ENCODE results near the gene HSPA4L. TPM values are rescaled to one million over a fixed set of nuclear protein-coding genes. Genes with fewer than 3 reads are reported as not detected.
A peak's percentile ranks its signal among the peaks of the same experiment; 100 is the strongest.

Gene HSPA4L
- total and polyA plus RNA-seq, 10 of the 15 experiments (the other 5 are each of a cell fraction or from before 2014, with no cell fraction given), result 8.6 to 40.5 (median 21.4) TPM

GRCh38 chr4:127856813-127857447 lies 74.8 kb downstream of the HSPA4L start:
- FAIRE-seq, result peak; percentile 75
- Histone ChIP-seq H2AFZ (ENCODE audit: control insufficient read depth, low read depth, low read length) (peak overlapping the region; percentile 81), H3K9ac (ENCODE audit: control insufficient read depth, insufficient read depth, low read length) (peak overlapping the region; percentile 66), H3K79me2 (ENCODE audit: control insufficient read depth, insufficient read depth, low read length) (peaks cover 6% of the 10 kb centered on the region), H3K36me3 (ENCODE audit: control insufficient read depth in 2 of 2, insufficient read depth in 2 of 2, low read length in 1 of 2) (no peaks in the 10 kb centered on the region), H3K9me3 (replicated peaks; ENCODE audit: control insufficient read depth, insufficient read depth, low read length) (peaks cover 1% of the 10 kb centered on the region; the same call in 2 of the 3 replicates), H3K4me3 (peak overlapping the region; percentile 59), H4K20me1 (ENCODE audit: control insufficient read depth, insufficient read depth) (no peaks in the 10 kb centered on the region), H3K27me3 (replicated peaks in 1 of 2; ENCODE audit: control insufficient read depth in 2 of 2, insufficient read depth in 2 of 2, low read length in 1 of 2) (no peaks in the 10 kb centered on the region), H3K4me2 (ENCODE audit: control insufficient read depth, insufficient read depth) (peak overlapping the region; percentile 88), H3K4me1 (ENCODE audit: control insufficient read depth, insufficient read depth, low read length) (peaks cover 15% of the 10 kb centered on the region), H3K27ac (ENCODE audit: control insufficient read depth, insufficient read depth) (peak overlapping the region; percentile 84)
- ChIA-PET POLR2A (interaction anchor here (0.9 to 2.6 kb wide), 4 partner anchors 23 to 1238 kb away, joined by 3 to 10 read pairs (median 4); partner anchors contain the start of genes ABHD18, MFSD8 and PLK4), CTCF (interaction anchor here (0.6 to 1.5 kb wide), 5 partner anchors 15 to 25 kb away, joined by 3 read pairs; no protein-coding TSS in a partner anchor), RAD21 (ENCODE audit: unreplicated experiment) (interaction anchor here (1.0 to 2.4 kb wide), 5 partner anchors 19 to 108 kb away, joined by 3 to 9 read pairs (median 4); partner anchors contain the start of genes ABHD18, HSPA4L, MFSD8 and PLK4), SMC1A (ENCODE audit: uncharacterized antibody, unreplicated experiment) (interaction anchor here (1.1 to 1.7 kb wide), 9 partner anchors 13 to 140 kb away, joined by 3 to 6 read pairs (median 3); partner anchors contain the start of gene PLK4)
- peak; percentile 96 for ATAC-seq
- in situ Hi-C loops (cut with MboI), result no loop called here
- 43% methylated on average over 4 of the region's 4 CpGs for WGBS (ENCODE audit: insufficient coverage, insufficient replicate concordance, low lambda C conversion rate, missing lambda C conversion rate)
- DNase-seq (ENCODE audit: low read depth, low spot score), result peak; percentile 60
- BruUV-seq (replicated peaks), result no TSS peak
- intact Hi-C loops (cut with micrococcal nuclease; ENCODE audit: unreplicated experiment), result loop anchor here (2.0 kb wide), 1 partner anchor 74 kb away; the partner anchor contains the start of gene HSPA4L
- peak; percentile 53; the same call in 1 of the 2 replicates for TF ChIP-seq NFIC (IDR thresholded peaks at IDR 0.05; ENCODE audit: low read depth, low read length)
- TF ChIP-seq RELB (IDR thresholded peaks at IDR 0.05; ENCODE audit: low read depth), result 0 out of 2 replicates have a peak, but pooled peaks have one; percentile 10
- TF ChIP-seq, protein P1, sequence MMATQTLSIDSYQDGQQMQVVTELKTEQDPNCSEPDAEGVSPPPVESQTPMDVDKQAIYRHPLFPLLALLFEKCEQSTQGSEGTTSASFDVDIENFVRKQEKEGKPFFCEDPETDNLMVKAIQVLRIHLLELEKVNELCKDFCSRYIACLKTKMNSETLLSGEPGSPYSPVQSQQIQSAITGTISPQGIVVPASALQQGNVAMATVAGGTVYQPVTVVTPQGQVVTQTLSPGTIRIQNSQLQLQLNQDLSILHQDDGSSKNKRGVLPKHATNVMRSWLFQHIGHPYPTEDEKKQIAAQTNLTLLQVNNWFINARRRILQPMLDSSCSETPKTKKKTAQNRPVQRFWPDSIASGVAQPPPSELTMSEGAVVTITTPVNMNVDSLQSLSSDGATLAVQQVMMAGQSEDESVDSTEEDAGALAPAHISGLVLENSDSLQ (IDR thresholded peaks at IDR 0.05), result peak; percentile 84
- peak; percentile 54; the same call in 1 of the 2 replicates for TF ChIP-seq IKZF1 (conservative IDR thresholded peaks at IDR 0.05)
- no peak for TF ChIP-seq NFYB (IDR thresholded peaks at IDR 0.05; ENCODE audit: insufficient read depth, low read depth, low read length)
- TF ChIP-seq BCL11A (IDR thresholded peaks at IDR 0.05; ENCODE audit: low read depth, low read length), result peak; percentile 95
- TF ChIP-seq SPI1 (IDR thresholded peaks at IDR 0.05; ENCODE audit: borderline replicate concordance, insufficient read depth, low read depth, low read length), result peak; percentile 97
- TF ChIP-seq BACH1 (IDR thresholded peaks at IDR 0.05; ENCODE audit: borderline replicate concordance), result peak; percentile 60; the same call in 1 of the 2 replicates
- peak; percentile 79 for TF ChIP-seq BMI1 (IDR thresholded peaks at IDR 0.05; ENCODE audit: borderline replicate concordance)
- no peak for TF ChIP-seq SIN3A (IDR thresholded peaks at IDR 0.05; ENCODE audit: low read depth, low read length)
- 0 out of 3 replicates have a peak, but pooled peaks of 1 of the 2 experiments have one; percentile 8 for TF ChIP-seq EGR1 (IDR thresholded peaks at IDR 0.05; ENCODE audit: borderline replicate concordance in 1 of 2, low read depth in 2 of 2, low read length in 2 of 2)
- TF ChIP-seq LARP7 (IDR thresholded peaks at IDR 0.05), result peak; percentile 34; the same call in 1 of the 2 replicates
- TF ChIP-seq MTA2 (IDR thresholded peaks at IDR 0.05; ENCODE audit: low read depth), result peak; percentile 97
- peak; percentile 30; the same call in 1 of the 2 replicates for TF ChIP-seq SMAD5 (IDR thresholded peaks at IDR 0.05; ENCODE audit: low read depth)
- peak; percentile 57; the same call in 1 of the 2 replicates for TF ChIP-seq FOXM1 (IDR thresholded peaks at IDR 0.05; ENCODE audit: low read depth, low read length)
- peak; percentile 66 for TF ChIP-seq IRF4 (IDR thresholded peaks at IDR 0.05; ENCODE audit: low read depth, low read length)
- 0 out of 2 replicates have a peak, but pooled peaks have one; percentile 30 for TF ChIP-seq GATAD2B (conservative IDR thresholded peaks at IDR 0.05; ENCODE audit: low read depth)
- TF ChIP-seq ZNF24 (IDR thresholded peaks at IDR 0.05), result peak; percentile 52; the same call in 1 of the 2 replicates
- TF ChIP-seq EP300 (IDR thresholded peaks at IDR 0.05; ENCODE audit: borderline replicate concordance in 1 of 2, control insufficient read depth in 1 of 2, low read depth in 2 of 2, low read length in 2 of 2), result peak; percentile 71 to 85; a peak in 2 of 4 replicates
- TF ChIP-seq POLR2A (IDR thresholded peaks at IDR 0.05; ENCODE audit: low read depth, low read length), result peak; percentile 71
- TF ChIP-seq PML (IDR thresholded peaks at IDR 0.05; ENCODE audit: low read length), result peak; percentile 60; the same call in 1 of the 2 replicates
- peak; percentile 95; the same call in 2 of the 3 replicates for TF ChIP-seq POU2F2 (IDR thresholded peaks at IDR 0.05; ENCODE audit: borderline replicate concordance, low read depth, low read length)
- peak; percentile 52; the same call in 1 of the 2 replicates for TF ChIP-seq NBN (IDR thresholded peaks at IDR 0.05)
